Fibroblast of upper back skin (primary cell): ENCODE measurements around the gene GRIN1.

ENCODE experiments used
- DNase-seq: peaks from one replicate; pipeline ENCODE4 v3.0.0-alpha.2; 2013

Gene GRIN1

DNA sequence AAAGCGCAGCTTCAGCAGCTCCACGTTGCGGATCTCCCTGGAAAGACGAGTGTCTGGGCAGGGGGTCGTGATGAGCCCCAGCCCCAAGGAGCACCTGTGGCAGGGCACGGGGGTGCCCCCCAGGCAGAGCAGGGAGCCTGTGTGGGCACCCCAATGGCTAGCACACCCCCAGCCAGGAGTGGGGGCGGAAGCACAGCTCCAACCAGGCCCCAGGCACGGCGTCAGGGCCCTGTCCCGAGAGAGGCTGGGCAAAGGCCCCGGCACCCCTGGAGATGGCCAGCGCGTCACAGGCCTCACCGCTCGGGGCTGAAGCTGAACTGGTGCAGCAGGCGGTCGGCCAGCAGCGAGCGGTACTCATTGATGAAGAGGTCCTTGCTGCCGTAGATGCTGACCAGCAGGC lies 41.5 kb downstream of the GRIN1 start:
- DNase-seq: no peak

DNA sequence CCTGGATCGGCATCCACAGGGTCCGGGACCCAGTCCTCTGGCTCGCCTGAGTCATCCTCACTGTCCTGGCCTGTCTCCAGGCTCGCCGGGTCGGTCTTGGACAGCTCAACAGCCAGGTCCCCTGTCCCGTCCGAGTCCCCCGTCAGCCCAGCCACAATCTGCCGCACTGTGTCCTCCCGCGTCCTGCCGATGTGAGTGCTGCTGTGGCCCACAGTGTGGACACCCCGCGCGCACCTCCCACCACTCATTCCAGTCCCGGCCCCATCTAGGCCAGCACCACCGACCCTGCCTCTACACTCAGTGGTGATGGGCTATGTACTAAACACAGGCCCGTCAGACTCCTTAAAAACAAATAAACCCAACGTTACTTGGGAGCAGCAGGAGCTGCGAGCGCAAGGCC lies 42.7 kb downstream of the GRIN1 start:
- DNase-seq: no peak

DNA sequence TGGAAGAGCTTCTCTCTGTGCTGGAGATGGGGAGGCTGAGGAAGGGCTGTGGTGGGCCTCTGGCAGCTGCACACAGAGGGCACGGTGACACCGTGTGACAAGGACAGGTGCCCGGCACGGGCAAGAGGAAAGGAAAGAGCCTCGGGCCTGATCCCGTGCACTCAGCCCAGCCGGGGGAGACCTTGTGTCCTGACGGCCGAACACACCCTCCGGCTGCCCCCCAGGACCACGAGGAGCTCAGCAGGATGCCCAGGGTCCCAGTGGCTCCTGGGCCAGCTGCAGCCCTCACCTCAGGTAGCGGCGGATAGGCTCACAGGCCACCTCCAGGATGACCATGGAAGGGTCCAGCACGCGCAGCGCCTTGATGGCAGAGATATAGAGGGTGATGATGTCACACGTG lies 43.9 kb downstream of the GRIN1 start:
- DNase-seq: no peak

DNA sequence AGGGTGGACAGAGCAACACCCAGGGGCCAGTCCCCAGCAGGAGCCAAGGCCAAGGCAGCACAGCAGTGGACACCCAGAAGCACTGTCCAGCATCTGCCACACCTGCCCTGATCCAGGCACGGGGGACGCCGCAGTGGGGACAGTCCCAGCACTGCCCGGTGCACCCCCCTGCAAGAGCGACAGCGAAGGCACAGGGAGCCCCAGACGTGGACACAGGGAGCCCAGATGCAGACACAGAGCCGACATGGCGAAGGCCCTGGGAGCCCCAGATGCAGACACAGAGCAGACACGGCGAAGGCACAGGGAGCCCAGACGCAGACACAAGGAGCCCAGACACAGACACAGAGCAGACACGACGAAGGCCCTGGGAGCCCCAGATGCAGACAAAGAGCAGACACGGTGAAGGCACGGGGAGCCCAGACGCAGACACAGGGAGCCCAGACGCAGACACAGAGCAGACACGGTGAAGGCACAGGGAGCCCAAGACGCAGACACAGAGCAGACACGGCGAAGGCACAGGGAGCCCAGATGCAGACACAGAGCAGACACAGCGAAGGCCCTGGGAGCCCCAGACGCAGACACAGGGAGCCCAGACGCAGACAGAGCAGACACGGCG lies 45.1 kb downstream of the GRIN1 start:
- no peak for DNase-seq

DNA sequence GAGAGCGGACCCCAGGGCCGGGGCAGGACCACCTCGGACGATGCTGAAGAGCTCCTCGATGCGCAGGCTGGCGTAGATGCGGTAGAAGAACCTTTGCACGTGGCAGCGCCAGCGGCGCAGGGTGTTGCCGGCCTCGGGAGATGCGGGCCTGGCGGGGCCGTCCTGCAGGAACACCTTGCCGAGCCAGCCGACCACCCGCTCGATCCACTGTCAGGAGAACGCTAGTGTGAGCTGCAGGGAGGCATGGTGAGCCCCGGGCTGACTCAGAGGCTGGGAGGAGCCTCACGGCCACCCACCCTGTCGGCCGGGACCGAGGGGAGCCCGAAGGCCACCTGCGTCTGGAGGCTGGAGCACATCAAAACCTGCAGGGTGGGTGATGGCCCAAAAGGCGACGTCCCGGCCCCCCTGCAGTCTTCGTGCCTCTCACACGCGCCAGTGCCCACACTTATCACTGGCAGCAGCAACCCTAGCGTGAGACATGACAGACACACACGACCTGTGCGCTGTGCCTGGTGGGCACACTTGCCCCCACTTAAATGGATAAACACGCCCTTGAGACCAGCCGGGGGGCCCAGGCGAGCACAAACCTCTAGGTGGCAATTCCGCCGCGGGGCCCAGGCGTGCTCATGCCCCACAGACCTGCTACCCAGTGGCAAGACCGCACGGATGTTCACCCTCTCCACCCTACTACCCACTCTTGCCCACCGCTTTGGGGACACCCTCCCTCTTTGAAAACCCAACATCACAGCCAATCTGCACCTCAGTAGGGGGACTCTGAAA lies 46.1 kb downstream of the GRIN1 start:
- DNase-seq: no peak

DNA sequence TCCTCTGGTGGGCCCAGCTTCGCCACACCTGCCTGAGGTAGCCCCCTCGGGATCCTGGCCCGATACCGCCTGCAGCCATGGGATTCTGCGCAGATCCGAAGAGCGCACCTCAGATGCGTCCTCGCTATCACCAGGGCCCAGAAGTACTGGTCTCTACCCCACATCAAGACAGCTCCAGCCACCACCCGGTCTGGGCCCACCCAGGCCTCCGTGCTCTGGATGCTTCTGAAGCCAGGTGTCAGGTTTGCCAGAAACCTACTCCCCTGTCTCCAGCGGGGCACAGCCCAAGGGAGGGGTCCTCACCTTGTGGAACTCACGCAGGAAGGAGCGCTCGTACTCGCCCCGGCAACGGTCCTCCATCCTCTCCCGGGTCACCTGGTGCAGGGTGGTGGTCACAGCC lies 47.0 kb downstream of the GRIN1 start:
- DNase-seq: no peak

DNA sequence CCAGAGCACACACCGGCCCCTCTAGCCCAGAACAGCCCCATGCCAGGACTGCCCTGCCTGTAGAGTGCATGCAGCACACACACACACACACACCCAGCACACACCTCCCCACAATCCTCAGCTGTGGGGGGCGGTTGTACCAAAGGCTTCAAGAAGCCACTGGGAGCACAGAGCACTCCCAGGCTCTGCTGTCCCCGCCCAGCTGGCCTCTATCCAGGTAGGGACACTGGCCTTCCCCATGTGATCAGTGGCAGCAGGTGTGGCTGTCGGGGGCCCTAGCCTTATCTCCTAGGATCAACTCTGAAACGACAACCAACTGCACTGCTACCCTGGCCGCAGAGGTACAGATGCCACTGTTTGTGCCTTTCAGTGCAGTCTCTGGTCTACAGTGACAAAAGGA lies 47.4 kb downstream of the GRIN1 start:
- DNase-seq: no peak

DNA sequence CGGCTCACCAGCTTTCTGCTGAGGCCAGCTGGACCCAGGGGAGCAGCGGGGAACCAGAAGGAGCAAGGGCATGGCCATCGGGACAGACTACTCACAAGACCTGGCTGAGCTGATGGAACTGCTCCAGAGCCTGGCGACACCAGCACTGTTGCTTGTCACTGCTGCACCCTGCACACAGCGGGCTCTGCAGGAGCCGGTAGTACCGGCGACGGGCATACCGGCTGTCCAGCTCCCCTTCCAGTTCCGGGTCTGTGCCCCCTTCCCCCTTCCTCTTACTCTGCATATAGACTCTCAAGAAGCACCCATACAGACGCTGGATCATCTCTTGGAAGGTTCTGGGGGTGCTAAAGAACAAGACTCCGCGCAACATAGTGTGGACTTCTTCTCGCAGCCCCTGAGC lies 48.4 kb downstream of the GRIN1 start:
- no peak for DNase-seq

DNA sequence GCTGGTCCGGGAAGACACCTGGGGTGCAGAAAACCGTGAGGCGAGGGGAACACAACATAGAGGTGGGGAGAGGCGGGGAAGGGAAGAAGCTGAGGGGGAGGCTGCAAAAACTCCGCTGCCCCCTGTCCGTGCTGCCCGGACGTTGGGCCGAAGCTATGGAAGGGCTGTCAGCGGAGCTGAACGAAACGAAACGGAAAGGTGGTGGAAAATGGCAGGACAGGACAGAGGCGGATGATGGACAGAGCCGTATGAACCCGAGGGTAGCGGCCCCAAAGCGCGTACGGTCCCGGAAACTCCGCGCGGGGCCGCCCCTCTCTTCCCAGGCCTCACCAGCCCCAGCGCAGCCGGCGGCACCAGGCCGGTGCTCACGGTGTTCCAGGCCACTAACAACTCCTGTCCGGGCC lies 49.1 kb downstream of the GRIN1 start:
- no peak for DNase-seq

DNA sequence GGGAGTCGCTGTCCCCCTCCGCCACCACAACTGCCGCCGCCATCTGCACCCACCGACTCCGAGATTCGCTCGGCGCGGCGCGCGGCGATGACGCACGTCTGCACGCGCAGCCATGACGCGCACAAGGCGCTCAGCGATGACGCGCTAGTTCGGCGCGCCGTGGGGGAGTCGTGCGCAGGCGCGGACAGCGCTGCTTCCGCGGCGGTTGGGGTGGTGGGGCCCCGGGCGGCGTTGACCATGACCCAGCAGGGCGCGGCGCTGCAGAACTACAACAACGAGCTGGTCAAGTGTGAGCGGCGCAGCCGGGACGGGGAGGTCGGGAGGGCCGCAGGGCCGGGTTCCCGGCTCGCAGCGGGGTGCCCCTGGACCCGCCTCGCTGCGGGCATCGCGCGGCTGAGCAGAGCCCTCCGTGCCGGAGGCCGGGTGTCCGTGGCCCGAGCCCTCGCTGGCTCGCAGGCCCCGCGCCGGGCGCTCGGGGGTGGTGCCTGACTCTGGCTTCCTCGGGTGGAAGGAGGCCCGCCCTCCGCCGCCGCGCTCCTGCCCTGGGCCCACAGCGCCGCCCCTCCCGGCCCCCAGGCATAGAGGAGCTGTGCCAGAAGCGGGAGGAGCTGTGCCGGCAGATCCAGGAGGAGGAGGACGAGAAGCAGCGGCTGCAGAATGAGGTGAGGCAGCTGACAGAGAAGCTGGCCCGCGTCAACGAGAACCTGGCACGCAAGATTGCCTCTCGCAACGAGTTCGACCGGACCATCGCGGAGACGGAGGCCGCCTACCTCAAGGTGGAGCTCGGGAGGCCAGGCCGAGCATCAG lies 49.7 kb downstream of the GRIN1 start, which contains the start of the genes ANAPC2 and SSNA1:
Gene ANAPC2 (minus strand): TSS at position 71 of the 807 bp plus-strand sequence. CDS start 28 bp downstream, at position 43.
Gene SSNA1 (plus strand): TSS at position 187 of the 807 bp plus-strand sequence. CDS start 51 bp downstream, at position 238.
- DNase-seq: peak; percentile 89

DNA sequence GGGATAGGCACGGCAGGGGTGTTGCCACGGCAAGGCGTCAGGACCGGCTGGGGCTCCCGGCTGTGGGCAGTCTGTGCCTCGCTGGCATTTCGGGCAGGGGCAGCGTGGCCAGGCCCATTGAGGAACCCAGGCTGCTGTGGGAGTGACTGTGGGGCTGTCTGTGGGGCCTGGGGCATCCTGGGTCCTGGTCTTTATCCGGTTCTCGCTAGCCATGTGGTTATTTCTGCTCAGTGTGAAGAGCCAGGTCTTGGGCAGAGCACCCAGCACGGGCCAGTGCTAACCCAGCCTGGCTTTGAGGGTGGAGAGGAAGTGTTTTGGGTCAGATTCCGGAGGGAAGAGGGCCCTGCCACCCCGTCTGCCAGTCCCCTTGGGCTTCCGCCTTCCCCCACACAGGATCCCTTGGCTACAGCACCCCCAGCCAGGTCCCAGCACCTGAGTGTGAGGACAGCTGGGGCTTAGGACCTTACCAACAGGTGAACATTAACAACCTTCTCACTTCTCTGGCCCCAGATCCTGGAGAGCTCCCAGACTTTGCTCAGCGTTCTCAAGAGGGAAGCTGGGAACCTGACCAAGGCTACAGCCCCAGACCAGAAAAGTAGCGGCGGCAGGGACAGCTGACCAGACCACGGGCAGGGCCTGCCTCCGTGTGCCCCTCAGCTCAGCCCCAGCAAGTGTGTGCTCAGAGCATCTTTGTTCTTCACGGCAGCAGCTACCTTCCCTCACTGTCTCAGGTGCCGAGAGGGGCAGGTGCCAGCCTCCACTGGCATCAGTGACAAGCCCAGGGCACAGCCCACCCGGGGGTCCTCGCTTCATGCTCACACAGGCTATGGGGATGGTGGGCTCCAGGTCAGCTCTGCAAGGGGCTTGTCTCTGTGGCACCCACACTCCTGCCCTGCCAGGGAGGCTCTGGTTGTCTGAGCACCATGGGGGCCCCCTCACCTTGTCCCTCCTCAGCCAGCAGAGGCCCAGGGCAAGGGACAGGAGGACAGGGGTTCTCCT lies 50.6 kb downstream of the GRIN1 start:
- no peak for DNase-seq

DNA sequence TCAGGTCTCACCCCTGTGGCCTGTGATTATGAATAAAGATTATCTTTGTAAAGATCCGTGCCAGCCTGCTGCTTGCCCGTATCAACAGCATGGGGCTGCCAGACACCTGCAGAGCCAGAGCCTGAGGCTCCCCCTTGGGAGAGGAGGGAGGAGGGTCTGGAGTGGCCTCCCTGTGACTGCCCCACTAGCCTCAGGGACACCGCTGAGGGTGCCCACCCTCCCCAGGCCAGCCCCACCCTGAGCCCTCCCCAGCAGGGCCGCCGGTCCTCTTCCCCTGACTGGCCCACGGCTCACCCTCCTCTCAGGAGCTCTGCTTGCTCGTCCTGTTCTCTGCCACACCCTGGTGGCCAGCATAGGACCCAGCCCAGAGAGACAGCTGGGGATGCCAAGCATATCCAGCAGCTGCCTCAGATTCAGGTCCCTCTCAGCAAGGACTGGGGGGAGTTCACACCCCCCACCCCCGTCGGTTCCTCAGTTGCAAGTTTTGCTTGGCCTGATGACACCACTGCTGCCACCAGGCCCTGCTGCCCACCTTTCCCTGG lies 51.4 kb downstream of the GRIN1 start:
- DNase-seq: no peak

DNA sequence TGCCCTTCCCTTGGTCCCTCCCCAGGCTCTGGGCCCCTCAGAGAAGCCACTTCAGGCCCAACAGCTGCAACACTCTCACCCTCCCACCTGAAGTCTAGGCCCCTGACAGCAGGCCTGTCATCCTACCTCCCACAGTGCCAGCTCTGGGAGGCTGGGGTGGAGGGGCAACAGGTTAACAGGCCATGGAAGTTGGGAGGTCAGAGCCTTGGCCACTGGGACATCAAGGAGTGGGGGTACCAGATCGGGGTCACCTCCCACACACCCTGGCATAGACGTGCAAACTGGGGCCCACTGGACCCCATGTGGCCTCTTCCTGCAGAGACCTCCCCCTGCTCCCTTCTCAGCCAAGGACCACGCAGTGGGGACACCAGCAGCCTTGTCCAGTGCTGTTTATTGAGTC lies 52.3 kb downstream of the GRIN1 start:
- no peak for DNase-seq

DNA sequence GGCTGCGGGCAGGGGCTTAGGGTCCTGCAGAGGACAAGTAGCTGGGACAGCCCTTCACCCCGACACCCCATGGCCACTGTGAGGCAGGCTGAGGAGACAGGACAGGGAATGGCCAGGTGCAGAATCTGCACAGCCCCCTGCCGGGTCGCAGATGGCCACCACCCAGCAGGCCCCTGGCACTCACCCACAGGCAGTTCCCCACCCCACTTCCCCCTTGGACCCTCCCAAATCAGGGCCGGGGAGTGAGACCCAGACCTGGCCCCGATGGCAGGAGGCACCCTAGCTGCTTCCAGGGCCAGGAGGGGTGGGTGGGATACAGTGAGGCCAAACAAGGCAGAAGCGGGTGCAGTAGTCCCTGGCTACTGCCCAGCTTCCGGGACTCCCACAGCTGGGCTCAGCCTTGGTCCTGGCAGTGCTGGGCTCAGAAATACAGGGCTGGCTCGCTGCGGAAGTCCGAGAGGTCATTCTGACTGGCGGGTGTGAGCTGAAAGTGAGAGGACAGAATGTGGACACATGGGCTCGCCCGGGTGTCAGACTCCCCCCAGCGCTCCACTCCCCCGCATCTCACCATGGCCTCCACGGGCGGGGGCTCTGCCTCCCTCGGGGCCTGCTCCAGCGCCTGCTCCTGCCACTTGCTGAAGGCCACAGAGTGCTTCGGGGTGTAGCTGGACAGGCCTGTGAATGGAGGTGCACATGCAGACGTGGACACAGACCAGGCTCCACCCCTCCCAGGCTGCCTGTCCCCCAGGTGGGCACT lies 52.9 kb downstream of the GRIN1 start:
- no peak for DNase-seq

DNA sequence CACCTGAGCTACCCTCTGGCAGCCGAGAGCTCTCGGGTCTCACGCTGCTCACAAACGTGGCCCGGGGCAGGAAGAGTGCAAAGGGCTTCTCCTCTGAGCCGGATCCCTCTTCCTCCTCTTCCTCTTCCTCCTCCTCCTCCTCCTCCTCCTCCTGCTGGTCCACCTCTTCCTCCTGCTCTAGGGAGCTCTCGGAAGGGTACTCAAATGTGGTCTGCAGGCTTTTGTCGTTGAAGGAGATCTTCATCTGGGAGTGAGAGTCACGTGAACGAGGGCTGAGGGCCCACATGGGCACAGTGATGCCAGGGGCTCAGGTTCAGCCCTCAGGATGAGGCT lies 53.5 kb downstream of the GRIN1 start:
- no peak for DNase-seq

DNA sequence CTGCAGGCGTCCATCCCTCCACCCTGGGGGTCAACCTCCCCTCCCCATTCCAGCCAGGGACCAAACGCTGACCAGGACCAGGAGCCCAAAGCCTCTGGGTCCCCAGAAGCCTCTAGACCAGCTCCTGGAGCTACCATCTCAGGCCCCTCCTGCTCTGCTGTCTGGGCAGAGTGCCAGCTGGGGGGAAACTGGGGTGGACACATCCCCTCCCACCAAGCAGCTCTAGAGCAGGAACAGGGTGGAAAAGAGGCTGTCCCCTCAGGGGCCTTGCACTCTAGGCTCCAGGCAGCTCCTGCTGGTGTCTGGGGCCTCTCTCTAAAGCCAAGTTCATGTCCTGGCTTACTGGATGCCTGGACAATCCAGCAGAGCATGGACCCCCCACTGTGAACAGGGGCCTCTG lies 53.9 kb downstream of the GRIN1 start:
- no peak for DNase-seq

DNA sequence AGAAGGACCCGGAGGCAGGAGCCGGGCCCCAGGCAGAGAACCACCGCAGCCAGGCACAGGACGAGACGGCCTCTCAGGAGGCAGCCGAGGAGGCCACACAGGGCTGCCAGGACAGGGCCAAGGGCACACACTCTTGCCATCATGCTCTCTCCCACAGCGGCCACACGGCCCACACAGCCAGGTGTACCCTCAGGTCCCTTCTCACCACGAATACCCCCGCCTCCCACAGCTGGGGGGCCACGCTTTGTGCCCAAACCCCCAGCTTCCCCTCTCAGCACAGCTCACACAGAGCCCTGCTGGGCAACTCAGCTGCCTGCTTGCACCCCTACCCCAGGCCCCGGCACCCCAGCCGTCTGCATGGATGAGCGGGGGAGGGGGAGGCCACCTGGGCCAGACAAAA lies 54.8 kb downstream of the GRIN1 start:
- no peak for DNase-seq

DNA sequence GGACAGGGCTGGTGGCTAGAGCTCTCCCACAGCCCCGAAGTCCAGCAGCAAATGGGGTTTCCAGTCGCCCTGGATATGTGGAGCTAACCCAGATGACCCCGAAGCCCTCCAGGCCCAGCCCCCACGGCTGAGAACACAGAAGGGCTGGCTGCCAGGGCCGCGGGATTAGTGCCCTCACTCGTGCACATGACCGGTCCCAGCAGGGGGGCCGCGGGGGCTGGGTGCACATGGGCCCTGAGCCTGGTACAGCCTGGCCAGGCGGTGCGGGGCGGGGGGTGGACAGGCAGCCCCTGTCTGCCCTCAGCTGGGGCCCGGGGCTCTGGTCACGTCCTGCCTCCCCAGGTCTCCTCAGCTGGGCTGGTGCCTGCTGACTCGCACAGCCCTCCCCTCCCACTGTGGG lies 55.4 kb downstream of the GRIN1 start:
- DNase-seq: no peak

DNA sequence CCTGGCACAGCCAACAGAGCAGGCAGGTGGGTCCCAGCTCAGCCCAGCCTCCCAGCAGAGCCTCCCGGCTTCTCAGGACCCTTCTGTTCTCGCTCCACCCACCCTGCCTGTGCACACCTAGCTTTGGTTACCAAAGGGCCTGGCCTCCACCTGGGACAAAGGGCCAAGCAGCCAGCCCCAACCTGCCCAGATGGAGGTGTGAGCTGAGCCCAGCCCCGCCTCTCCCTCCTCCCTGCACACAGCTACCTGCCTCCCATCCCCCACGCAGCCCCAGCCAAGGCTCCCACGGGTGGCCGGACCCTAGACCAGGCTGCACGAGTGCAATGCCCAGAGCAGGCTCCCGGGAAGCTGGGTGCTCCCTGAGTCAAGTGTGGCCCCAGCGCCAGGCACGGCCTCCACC lies 56.0 kb downstream of the GRIN1 start:
- no peak for DNase-seq

DNA sequence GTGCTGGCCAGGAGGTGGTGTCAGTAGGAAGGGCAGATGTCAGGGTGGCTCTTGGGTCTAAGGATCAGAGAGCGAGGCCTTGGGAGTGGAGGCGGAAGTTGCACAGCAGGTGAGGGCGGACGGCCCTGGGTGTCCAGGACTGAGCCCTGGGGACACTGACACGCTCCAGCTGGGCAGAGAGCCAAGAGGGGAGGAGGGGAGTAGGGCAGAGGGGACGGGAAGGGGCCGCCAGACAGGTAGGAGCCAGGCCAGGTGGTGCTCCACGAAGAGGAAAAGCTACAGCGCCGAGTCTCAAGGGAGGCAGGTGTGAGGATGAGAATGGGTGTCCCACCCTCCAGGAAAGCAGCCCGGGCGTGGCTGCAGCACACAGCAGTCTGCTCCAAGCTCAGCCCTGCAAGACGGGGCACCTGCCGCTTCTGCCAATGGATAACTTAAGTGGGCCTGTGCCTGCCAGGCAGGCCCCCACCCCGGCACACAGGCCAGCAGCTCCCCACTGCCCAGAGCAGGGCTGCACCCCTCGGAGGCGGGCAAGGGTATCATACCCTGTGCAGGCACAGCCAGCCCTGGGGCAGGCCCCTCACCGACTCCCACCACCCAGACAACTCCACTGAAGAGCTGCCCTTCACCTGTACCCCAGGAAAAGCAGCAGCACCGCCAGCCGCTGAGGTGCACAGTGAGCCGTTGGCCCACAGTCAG lies 56.7 kb downstream of the GRIN1 start:
- no peak for DNase-seq
